Activated CD8-positive, alpha-beta memory T cell treated with anti-CD3 and anti-CD28 coated beads, Interleukin-2, amount 50 U/mL, for 24 hours (primary cell): ENCODE measurements around the gene KRABD2.
A peak's percentile ranks its signal among the peaks of the same experiment; 100 is the strongest.
"Not testable (repeated sequence)": the region's sequence is repeated elsewhere in the genome, so short reads cannot be mapped to it uniquely, and the experiment has no call there.

Source experiments
- DNase-seq: peaks from one replicate; pipeline ENCODE4 v3.0.0-alpha.2; 2020; ENCODE audit errors: extremely low read depth

The KRABD2 gene

DNA sequence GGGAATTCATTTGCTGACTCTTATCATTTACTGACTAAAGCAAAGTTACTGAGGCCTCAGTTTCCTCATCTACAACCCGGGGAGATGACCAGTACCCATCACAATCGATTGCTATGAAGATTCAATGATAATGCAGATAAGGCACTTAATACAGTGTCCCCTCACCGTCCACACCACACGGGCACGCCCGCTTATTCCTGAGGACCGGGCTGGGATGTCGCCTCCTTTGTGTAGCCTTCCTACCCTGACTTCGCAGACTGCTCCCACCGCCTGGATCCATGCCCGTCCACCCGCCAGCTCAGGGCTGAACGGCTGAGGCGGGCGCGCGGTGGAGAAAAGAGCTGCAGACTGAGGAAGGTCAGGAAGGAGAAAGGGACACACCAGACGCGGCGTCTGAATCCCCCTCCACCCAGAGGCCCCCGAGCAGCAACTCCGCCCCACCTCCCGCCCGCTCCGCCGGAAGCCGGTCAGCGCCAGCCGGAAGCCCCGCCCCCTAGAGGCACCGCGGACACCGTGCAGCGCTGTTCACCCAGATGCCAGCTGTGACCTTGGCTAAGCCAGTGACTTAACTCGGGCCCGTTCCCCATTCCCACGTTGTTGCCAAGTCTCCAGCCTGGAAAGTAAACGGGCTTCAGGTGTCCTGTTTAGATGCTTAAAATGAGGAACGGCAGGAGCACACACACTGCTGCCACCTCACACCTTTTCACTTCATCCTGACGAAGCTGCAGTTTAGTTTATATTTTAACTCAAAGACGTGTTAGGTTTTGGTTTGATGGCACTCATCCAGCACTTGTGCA lies at the start of gene KRABD2:
TSS of gene KRABD2 (minus strand) at position 434 of the 797 bp plus-strand sequence.
- DNase-seq, result peak; percentile 79

DNA sequence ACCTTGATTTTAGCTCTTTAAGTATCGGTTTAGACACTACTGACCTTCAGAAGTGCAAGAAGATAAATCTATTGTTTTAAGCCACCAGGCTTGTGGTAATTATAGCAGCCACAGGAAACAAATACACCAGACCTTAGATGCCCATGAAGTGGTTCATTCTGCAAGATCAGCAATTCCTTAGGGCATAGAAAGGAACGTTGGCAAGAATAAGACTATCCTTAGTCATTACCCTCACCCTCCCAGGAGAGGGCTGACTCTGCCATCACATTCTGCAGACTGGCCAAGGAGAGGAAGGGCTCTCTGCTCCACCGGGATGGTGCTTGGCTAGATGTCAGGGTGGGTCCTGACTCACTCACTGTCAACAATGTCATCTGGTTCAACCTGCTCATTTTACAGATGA lies 45.1 kb upstream of the KRABD2 start:
- no peak for DNase-seq

DNA sequence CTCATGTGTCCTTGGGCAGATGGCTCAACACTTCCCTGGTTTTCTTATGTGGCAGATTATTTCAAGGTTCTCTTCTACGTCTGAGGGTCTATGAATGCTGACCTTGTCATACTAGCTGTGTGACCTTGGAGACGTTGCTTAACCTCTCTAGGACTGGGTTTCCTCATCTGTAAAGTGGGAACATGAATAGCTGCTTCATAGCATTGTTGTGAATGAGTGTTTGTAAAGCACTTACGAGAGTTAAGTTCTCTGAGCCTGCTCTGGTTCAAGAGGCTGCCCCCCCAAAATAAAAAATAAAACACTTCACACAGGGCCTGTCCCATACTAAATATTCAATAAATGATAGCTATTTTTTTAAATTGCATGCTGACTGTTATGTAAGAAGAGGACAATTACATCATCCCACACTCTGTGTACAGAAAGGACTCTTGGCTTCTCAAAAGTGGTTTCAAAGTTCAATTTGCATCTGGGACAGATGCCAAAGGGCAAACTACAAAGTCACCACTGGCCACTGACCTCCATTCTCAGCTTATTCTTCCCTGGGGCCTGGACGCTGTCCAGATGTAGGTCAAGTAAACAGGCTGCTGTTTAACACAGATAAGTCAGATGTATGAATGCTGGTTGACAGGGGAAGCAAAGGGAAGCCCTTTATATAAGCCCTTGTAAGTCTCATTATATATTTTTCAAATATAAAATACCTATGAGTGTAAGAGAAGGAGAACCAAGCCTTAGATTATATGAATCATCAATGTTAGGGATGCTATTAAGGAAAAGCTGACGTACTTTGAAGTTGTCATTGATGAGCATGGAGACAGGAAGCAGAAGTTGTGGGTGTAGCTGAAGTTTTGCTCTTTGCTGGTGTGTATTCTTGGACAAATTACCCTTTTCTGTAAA lies 43.8 kb upstream of the KRABD2 start:
- no peak for DNase-seq

DNA sequence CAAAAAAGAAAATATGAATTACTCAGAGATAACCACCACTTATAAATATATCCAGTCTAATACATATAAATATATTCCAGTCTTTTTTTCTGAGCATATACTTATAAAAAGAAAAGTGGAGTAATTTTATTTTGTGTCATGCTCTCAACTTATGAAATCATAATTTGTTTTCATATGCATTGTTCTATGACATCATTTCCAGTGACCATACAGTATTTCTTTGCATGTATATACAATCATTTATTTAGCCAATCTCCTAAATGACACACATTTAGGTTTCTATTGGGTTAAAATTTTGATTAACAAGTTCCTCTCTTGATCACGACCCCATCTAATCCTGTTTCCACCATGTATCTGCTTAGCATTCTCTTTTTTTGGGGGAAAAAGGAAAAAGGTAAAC lies 42.8 kb upstream of the KRABD2 start:
- no peak for DNase-seq

DNA sequence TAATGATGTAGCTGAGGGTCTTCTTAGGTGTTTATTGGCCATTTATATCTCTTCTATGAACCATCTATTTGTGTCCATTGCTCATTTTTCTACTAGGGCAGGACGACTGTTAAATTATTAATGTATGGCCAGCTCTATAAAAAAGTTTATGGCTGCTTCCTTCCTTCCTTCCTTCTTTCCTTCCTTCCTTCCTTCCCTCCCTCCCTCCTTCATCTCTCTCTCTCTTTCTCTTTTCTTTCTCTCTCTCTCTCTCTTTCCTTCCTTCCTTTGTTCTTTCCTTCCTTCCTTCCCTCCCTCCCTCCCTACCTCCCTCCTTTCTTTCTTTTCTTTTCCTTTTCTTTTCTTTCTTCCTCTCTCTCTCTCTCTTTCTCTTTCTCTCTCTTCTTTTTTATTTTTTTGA lies 42.0 kb upstream of the KRABD2 start:
- DNase-seq, result no peak

DNA sequence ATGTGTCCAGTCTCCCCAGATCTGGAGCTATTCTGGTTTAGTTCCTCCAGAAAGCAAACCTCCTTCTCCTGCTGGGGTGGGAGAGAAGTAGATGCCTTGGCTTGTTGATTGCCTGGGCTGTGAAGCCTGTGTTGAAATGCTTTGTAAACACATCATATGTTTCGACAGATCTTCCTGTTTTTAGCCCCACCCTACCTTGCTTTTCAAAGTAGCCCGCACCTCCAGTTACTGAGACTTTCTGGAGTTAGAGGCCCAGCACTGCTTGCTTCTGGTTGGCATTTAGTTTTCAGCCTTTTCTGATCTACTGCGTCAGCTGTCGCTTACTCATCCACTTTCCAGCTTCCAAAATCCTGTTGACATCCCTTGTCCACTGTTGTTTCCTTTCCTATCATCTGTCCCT lies 41.3 kb upstream of the KRABD2 start:
- no peak for DNase-seq

DNA sequence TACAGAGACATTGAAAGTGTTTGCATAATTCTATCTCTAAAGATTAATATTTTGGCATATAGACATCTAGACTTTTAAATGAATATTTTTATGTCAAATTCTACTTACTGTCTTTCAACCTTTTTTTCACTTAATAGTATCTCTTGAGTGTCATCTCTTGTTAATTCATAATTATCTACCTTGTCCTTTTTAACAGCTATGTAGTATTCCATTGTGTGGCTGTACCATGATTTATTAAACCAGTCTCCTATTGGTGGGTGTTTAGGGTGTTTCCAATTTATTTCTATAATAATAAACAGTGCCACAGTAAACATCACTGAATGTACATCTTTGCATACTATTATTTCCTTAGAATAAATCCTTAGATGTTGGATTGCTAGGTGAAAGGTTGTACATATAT lies 37.4 kb upstream of the KRABD2 start:
- DNase-seq, result no peak

DNA sequence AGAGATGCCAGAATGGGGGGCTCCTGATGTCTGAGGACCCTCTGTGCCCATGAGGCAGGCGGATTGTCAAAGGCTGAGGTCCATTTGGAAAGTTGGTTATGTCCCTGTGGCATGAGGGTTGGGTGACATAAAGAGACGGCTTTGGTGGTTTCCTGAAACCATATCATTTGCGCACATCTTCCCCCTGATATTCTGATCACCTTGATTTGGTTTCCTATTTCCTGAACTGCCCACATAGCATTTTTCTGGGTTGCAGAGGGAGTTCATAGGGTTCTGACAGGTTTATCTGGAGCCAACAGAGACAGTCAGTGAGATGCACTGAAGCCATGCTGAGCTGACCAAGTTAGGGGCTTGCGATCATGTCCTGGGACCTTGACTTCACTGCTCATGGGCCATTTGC lies 36.8 kb upstream of the KRABD2 start:
- DNase-seq, result no peak

DNA sequence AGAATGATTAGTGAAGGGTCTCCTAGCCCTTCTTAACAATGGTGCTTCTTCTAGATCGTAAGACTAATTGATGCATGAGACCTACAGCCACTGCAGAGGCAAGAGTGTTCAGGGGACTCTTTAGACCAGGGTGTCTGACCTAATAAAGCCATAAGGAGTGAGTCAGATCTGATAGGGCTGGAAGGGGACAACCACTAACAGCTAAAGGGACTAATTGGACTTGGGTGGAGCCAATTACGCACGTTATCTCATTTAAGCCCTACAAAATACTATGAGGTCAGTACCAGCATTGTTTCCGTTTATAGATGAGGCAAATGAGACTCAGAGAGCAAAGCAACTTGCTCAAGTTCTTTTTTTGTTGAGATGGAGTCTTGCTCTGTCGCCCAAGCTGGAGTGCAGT lies 35.6 kb upstream of the KRABD2 start:
- no peak for DNase-seq

DNA sequence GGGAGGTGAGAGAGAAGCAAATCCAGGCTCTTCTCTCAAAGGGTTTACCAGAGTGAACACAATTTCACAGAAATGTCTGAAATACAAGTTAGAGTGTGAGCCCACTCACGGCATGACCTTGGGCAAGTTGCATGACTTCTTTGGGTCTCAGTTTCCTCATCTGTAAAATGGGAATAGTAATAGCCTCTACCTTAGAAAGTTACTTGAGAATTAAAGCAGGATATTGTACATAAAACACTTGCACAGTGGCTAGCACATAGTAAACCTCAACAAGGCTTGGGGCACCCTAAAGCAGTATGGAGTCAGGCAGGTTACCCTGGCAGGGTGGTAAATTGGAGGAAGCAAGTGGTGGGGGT lies 34.4 kb upstream of the KRABD2 start:
- DNase-seq, result no peak

DNA sequence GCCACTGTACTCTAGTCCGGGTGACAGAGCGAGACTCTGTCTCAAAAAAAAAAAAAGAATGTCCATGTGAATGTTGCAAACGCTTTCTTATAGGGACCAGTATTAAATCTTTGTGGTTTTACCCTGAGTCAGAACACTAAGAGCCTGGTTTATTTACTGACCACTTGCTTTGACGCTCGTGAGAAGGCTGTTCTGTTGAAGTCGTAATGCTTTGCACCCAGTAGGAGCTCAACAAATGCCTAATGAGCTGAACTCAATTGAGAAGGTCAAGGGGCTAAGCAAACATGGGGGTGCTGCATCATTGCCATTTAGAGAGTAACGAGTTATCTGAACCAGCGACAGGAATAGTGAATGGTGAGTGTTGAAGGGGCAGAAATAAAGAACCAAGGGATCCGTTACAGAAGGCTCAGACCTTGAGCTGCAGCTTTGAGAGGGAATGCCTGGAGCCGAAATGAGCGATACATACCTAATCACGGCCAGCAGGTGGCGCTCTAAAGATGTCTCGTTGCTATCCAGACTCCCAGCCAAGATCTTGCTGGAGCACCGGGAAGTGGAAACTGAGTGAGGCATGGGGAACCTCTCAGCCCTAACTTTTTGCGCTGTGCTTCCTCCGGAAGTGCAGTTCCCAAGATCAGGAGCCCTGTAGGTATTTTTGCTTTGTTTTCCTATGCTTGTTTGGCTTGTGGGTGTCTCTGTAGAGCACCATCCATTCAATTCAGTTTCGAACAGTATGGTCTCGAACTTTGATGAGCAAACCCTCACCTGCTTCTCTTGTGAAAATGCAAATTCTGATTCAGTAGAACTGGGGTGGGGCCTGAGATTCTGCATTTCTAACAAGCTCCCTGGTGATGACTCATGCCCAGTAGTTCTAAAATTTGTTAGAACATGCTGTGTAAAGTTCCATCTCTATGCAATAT lies 33.7 kb upstream of the KRABD2 start:
- peak; percentile 50 for DNase-seq

DNA sequence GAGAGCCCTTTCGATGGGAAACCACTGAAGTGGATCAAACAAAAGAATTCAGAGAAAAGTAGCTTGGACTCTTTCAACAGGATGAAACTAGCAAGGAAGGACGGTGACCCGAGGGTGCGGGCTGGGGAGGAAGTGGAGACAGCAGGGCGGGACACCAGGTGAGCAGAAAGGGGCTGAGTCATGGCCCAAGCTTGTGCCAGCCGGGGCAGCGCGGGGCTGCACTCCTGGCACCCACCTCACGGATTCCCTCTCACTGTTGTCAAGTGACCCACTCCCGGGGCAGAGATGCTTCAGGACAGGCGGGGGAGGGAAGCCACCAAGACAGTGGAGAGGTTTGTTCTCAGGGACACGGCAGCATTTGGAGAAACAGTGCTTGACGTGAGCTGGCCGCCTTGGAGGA lies 31.9 kb upstream of the KRABD2 start:
- no peak for DNase-seq

DNA sequence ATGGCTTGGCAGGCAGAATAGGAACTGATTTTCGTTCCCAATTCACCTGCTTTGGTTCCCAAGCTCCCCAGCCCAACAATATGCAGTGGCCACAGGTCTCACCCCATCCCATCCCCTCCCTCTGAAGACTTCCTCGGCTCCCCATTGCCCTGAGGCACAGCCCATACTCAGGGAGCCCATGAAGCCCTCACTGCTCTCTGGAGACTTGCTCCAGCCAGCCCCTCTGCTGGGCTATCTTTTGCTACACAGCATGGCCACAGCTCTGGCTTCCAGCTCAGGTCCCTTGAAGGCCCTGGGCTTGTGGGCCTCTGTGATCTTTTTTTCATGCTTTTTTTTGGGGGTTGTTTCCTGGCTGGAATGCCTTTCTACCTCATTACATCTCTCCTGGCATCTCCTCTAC lies 29.7 kb upstream of the KRABD2 start:
- DNase-seq, result no peak

DNA sequence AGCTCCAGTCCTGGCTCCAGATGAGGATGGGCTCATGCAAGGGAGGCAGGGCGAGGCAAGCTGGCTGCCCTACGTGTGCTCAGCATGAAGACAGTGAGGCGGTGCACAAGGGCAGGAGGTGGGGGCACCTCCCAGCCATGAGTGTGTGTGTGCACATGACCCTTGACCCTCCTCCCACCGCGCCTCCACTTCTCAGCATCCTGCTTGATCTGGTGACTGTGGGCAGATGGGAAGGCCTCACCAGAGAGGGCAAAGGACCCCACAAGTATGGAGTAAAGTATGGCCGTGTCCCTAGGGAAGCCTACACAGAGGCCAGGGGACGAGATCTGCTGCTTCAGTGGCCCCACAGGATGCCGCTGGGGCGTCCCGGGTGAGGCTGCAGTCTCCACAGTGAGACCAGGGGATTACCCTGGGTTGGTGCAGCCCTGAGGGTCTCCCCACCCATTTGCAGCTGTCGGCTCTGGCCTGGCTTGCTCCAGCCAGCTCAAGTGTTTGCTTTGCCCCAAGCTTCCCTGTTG lies 29.1 kb upstream of the KRABD2 start:
- no peak for DNase-seq

DNA sequence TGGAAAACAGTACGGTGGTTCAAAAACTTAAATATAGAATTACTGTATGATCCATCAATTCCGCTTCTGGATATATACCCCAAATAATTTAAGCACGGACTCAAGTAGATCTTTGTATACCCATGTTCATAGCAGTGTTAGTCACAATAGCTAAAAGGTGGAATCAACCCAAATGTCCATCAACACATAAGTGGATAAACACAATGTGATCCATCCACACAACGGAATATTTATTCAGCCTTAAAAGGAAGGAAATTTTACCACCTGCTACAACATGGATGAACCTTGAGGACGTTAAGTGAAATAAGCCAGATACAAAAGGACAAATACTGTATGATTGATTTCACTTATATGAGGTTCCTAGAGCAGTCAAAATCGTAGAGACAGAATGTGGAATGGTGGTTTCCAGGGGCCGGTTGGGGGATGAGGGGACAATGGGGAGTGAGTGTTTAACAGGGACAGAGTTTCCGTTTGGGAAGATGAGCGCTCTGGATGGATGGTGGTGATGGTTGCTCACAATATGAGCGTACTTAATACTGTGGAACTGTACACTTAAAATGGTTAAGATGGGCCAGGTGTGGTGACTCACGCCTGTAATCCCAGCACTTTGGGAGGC lies 26.5 kb upstream of the KRABD2 start:
- no peak for DNase-seq

DNA sequence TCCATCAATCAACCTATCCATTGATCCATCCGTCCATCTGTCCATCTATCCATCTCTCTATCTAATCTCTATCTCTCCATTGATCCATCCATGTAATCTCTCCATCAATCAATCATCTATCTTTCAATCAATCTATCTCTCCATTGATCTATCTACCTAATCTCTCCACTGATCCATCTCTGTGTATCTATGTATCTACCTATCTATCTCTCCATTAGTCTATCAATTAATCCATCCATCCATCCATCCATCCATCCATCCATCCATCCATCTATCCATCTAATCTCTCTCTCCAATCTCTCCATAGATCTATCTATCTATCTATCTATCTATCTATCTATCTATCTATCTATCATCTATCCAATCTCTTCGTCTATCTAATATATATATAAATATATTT lies 24.6 kb upstream of the KRABD2 start:
- no peak for DNase-seq

DNA sequence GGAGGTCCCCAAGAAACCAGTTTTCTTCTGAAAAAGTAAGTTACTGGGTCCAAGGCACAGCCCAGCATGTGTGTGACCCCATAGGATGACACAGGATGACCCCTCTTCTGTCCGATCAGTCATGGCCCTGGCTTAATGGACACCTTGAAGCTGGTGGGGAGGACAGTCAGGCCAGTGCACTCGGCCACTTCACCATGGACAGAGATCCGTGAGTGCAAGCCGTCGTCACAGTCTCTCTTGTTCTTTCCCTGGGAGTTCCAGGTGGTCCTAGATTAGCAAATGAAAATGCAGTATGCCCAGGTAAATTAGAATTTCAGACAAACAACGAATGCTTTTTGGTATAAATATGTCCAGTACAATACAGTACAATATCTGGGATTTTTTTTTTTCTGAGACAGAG lies 22.5 kb upstream of the KRABD2 start:
- DNase-seq, result no peak

DNA sequence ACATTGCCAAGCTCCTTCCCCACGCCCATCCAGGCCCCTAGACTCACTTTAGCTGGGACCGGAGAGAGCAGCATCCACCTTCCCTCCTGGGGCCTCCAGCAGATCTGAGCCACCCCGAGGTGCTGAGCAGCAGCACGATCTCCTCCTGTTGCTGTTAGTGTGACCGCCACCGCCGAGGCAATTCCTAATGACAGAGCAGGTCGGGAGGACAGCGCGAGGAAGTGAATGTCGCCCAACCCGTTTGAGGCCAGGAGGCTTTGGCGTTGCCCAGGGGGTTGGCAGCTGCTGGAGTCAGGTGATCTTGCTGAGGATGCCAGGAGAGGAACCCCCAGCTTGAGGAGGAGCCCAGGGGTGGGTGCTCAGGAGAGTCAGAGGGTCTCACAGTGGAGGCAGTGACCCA lies 21.1 kb upstream of the KRABD2 start, which contains the start of gene RNF222:
TSS of gene RNF222 (minus strand) at position 192 of the 400 bp plus-strand sequence. CDS start 4,366 bp downstream, outside the sequence.
- DNase-seq, result no peak

DNA sequence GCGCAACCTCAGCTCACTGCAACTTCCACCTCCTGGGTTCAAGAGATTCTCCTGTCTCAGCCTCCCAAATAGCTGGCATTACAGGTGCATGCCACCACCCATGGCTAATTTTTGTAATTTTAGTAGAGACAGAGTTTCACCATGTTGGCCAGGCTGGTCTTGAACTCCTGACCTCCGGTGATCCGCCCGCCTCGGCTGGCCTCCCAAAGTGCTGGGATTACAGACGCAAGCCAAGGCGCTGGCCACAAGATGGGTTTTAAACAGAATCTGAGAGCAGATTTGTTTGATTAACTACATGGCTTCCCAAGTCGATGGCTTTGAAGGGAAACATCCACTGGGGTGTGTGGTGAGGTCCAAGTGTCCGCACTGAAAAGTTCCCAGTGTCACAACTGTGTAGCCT lies 18.0 kb upstream of the KRABD2 start:
- DNase-seq, result not testable (repeated sequence)

DNA sequence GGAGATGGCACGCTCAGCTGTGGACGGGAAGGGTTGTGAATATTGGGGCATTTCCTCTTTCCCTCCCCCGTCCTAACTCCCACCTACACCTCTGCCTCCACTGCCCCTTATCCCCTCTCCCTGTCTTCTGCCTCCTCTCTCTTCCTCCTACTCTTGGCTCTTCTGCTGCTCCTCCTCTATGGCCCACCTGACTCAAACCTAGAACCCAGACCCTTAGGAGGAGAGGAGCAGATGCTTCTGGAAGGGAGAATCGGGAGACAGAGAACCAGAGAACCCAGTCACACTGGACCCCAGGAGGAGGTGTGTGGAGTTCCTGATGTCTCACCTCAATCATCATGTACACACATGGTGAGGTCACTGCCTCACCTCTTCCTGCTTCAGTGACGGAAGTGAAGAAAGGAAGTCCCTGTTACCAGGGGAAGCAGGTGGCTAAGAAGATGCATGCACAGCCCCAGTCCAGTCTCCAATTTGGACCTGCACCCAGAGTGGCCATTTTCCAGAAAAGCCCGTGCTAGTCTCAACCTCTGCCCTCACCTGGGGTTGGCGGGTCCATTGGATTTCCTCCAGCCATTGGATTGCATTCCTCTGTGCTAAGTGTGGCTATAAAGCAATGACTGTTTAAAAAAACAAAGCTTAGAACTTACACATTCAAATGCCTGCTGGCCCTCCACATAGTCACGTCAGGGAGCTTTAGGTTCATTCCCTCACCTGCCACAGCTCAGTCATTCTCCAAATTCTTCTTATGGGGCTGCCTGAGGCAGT lies 17.1 kb upstream of the KRABD2 start:
- DNase-seq, result no peak
